HTERT RPE-1 (cell line): ENCODE measurements around the gene PAQR9.

Experiments
- in situ Hi-C: fragments of 300-500 bp; cut with MboI; formaldehyde crosslinking; loops from 4 replicates; pipeline ENCODE4 v1.14.3; 2020; ENCODE audit warnings: low sequenced_read_pairs

PAQR9 gene, protein sequence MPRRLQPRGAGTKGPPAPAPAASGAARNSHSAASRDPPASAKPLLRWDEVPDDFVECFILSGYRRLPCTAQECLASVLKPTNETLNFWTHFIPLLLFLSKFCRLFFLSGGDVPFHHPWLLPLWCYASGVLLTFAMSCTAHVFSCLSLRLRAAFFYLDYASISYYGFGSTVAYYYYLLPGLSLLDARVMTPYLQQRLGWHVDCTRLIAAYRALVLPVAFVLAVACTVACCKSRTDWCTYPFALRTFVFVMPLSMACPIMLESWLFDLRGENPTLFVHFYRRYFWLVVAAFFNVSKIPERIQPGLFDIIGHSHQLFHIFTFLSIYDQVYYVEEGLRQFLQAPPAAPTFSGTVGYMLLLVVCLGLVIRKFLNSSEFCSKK

DNA sequence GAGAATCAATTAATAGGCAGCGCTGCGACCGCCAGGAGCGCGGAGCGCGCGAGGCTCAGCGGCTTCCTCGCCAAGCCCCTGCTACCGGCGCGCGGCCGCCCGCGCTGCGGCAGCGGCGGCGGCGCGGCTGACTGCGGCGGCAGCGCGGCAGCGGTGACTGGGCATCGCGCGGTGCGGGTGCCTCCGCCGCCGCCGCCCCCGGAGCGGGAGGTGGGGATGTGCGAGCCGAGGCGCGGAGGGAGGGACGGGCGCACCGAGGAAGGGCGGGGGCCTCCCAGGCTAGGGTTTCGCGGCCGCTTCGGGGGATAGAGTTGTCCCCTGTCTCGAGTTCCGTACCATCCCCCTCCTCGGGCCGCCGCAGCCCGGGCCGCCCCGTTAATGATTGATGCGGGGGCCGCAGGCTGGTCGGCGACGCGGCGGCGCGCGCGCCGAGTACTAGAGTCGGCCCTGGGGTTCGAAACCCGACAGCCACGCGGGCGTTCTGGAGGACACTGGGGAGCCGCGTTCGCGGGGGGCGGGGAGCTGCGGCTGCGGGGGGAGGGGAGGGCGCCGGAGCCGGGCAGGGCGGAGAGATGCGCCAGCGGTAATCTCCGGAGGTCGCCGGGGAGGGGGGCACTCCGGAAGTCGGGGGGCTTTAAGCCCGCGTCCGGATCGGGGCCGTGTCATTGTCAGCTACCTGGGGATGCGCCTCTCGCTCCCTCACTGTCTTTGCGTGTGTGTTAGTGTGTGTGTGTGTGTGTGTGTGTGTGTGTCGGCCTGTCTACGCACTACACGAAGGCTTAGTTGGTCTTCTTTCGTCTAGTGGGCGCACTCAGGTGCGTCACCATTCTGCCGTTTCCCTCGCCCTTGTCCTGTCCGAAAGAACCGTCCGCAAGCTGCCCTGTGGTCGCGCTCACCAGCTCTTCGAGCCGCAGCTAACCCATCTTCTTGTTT, at the start of gene PAQR9:
TSS of gene PAQR9 (minus strand) at position 159 of the 933 bp plus-strand sequence. CDS start 338 bp downstream, outside the sequence.
- in situ Hi-C loops: no loop called here

- in situ Hi-C loops: no loop called here
Measured at GRCh38 chr3:143011705-143012104, 48.2 kb upstream of the PAQR9 start.

DNA sequence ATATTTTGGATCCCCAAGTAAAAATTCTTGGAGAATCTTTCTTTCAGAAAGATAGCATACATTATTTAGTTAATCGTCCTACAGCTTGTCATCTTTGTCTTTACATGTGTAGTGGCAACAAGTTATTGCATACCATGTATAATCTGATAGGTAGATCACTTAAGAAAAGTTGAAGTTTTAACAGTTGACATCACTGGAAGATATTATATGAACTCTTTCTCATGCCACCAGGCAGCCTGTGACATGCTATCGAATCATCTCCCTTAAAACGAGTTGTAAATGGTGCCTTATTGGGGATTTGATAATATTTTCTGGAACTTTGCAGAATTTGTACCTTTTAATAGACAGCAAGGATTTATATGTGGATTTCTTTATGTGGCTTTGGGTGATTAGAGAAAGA, 46.5 kb upstream of the PAQR9 start:
- in situ Hi-C loops: no loop called here

- in situ Hi-C loops: no loop called here
Measured at GRCh38 chr3:143004823-143005222, 41.3 kb upstream of the PAQR9 start.

GRCh38 chr3:143002727-143003126, 39.3 kb upstream of the PAQR9 start:
- in situ Hi-C loops: no loop called here

DNA sequence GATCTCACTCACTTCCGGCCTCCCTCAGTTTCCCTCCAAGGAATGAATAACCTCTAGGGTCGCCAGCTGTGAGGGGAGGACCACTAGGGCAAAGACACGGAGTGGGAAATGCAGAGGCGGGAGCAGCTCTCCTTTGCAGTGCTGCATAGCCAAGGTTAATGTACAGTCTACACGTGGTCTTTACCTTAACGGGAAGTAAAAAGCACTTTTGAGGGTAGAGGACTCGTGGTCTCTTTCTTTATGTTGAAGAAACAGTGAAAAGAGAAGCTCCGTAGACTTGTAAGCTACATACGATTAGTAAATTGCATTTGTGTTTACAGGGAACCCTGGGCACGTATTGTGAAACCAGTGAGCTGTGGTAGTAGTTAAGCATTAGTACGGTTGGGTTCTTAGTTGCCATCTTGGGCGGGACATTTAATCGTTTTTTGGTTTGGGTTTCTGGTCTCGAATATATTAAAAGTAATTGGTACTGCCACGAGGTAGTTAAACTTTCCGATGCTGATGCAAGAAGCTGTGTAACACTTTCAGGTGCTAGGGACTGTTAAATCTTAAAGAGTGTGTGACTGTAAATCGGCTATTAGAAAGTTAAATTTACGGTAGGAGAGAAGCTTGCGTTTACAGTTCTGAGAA, 38.7 kb upstream of the PAQR9 start:
- in situ Hi-C loops: no loop called here

GRCh38 chr3:143001369-143002082, 38.1 kb upstream of the PAQR9 start, which contains the start of gene U2SURP:
Gene U2SURP (plus strand): TSS chr3:143001570. CDS start chr3:143001629, 59 bp downstream.
- in situ Hi-C loops: no loop called here

DNA sequence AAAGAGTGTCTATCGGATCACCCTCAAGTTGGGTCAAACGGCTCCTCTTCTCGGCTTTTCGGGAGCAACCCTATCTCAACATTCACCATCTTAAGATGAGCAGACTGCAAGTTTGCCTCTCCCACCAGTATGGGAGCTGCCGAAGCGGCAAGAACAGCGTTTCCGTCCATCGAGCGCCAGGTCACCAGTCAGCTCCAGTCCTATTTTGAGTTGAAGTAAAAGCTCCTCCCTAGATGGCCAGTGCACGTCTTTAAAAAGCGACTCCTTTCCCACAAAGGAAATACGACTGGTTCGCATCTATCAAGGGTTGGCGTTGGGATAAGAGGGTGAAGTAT, 37.5 kb upstream of the PAQR9 start:
- in situ Hi-C loops: no loop called here

DNA sequence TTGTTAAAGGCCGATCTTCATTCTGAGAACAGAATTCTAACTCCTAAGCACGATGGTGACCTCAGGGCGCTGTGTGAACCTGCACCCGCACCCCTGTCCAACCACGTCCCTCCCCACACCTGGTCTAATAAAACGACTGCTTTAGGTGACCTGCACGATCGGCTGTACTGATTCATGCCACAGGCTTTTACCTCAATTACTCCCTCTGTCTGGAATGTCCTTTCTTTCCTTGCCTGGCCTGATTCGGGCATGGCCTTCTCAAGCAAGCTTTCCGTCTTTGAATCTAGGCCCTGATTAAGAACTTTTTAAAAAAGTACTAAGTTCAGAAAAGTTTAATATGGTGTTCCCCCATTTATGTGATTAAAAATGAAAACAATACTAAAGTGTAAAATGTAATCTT, 37.1 kb upstream of the PAQR9 start:
- in situ Hi-C loops: no loop called here

DNA sequence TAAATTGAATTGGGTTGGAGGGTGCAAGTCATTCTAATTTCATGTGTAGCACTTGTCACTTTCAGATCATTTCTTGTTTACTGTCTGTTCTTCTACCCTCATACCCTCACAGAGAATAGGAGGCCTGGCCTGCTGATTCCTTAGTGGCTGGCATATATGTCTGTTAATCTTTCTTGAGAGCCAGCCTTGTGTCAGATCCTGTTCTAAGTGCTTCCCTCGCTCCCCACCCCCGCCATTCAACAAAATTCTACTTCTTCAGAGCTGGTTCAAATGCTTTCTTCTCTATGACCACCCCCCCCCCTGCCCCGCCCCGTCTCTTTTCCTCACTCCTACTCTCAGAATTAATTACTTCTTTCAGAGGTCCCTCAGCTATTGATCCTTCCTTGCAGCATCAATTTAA, 36.4 kb upstream of the PAQR9 start:
- in situ Hi-C loops: loop anchor here (25.0 kb wide), 1 partner anchor 163 kb away; no protein-coding TSS in a partner anchor

DNA sequence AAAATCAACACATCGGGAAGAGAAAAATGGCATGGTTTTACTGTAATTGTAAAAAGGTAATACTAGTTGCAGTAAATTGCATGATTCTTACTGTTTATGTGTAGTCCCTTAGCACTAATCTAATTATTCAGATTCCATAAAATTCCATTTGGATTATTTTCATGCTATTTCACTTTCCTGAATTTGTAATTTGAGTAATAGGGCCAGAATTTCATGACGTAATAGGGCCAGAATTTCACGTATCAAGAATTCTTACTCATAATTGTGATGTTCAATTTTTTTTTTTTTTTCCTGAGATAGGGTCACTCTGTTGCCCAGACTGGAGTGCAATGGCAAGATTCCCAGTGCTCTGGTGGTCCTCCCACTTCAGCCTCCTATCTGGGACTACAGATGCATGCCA, 35.0 kb upstream of the PAQR9 start:
- in situ Hi-C loops: loop anchor here (25.0 kb wide), 1 partner anchor 161 kb away; no protein-coding TSS in a partner anchor

- in situ Hi-C loops: loop anchor here (25.0 kb wide), 1 partner anchor 160 kb away; no protein-coding TSS in a partner anchor
Measured at GRCh38 chr3:142997330-142997729, 33.9 kb upstream of the PAQR9 start.

GRCh38 chr3:142993958-142994442, 30.5 kb upstream of the PAQR9 start:
- in situ Hi-C loops: loop anchor here (25.0 kb wide), 1 partner anchor 157 kb away; no protein-coding TSS in a partner anchor

GRCh38 chr3:142992323-142992722, 28.8 kb upstream of the PAQR9 start:
- in situ Hi-C loops: loop anchor here (25.0 kb wide), 1 partner anchor 155 kb away; no protein-coding TSS in a partner anchor

GRCh38 chr3:142990721-142991120, 27.2 kb upstream of the PAQR9 start:
- in situ Hi-C loops: loop anchor here (25.0 kb wide), 1 partner anchor 153 kb away; no protein-coding TSS in a partner anchor

DNA sequence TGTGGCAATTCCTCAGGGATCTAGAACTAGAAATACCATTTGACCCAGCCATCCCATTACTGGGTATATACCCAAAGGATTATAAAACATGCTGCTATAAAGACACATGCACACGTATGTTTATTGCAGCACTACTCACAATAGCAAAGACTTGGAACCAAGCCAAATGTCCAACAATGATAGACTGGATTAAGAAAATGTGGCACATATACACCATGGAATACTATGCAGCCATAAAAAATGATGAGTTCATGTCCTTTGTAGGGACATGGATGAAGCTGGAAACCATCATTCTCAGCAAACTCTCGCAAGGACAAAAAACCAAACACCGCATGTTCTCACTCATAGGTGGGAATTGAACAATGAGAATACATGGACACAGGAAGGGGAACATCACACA, 25.4 kb upstream of the PAQR9 start:
- in situ Hi-C loops: loop anchor here (25.0 kb wide), 1 partner anchor 152 kb away; no protein-coding TSS in a partner anchor

DNA sequence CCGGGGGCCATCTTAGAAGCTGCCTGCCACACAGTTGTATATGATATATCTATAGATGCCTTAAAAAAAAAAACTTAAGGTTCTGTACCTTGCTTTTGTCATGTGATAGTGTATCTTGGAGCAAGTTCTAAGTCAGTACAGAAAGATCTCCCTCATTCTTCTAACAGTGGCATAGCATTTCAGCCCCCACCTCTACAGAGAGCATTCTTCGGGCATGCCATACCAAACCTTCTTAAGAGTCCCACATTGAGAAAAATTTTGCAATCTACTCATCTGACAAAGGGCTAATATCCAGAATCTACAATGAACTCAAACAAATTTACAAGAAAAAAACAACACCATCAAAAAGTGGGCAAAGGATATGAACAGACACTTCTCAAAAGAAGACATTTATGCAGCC, 24.7 kb upstream of the PAQR9 start:
- in situ Hi-C loops: loop anchor here (25.0 kb wide), 1 partner anchor 151 kb away; no protein-coding TSS in a partner anchor

- in situ Hi-C loops: loop anchor here (25.0 kb wide), 1 partner anchor 150 kb away; no protein-coding TSS in a partner anchor
Measured at GRCh38 chr3:142987707-142988106, 24.2 kb upstream of the PAQR9 start.

- in situ Hi-C loops: loop anchor here (25.0 kb wide), 1 partner anchor 150 kb away; no protein-coding TSS in a partner anchor
Measured at GRCh38 chr3:142987080-142987700, 23.7 kb upstream of the PAQR9 start.
